H1 (cell line): Measurements from ENCODE around the gene KCNQ1OT1. TPM values are rescaled to one million over a fixed set of nuclear protein-coding genes. Genes with fewer than 3 reads are reported as not detected.

ENCODE experiments used
- CTCF ChIA-PET: fragments of 300-600 bp; sonication (Branson Sonifier 250); formaldehyde crosslinking; loops from one replicate; lab custom pipeline; 2021; ENCODE audit not compliant: partially characterized antibody; lab: Charles Lee
- POLR2A ChIA-PET: fragments of 300-600 bp; sonication (Branson Sonifier 250); formaldehyde crosslinking; loops from one replicate; lab custom pipeline; 2021; ENCODE audit warnings: inconsistent platforms; ENCODE audit not compliant: partially characterized antibody; lab: Charles Lee
- DNase-seq, 2 experiments: peaks; one replicate each; pipeline versions ENCODE4 v3.0.0 to v3.0.0-alpha.2; 2010 to 2022; ENCODE audit warnings: low spot score in 2 of 2, low read depth in 1 of 2, mixed read lengths in 1 of 2
- FAIRE-seq: peaks from 2 replicates; lab custom pipeline; 2011; peaks lifted over from hg19 to GRCh38; lab: Jason Lieb, UNC
- H2AFZ ChIP-seq: 2 replicates; pipeline ENCODE4 v1.8.1; 2012; ENCODE audit warnings: low read length, inconsistent platforms
- H2AK5ac ChIP-seq: 2 replicates; pipeline ENCODE4 v1.6.1; 2013; ENCODE audit warnings: low read depth, low read length
- H2BK120ac ChIP-seq: replicated peaks from 2 replicates; pipeline ENCODE3; 2013; ENCODE audit warnings: low read depth, low read length, inconsistent platforms
- H2BK12ac ChIP-seq: 2 replicates; pipeline ENCODE4 v1.6.1; 2013; ENCODE audit warnings: low read depth, low read length
- H2BK15ac ChIP-seq: 2 replicates; pipeline ENCODE4 v1.6.1; 2013; ENCODE audit warnings: low read length
- H2BK20ac ChIP-seq: 2 replicates; pipeline ENCODE4 v1.6.1; 2013; ENCODE audit warnings: low read length
- H2BK5ac ChIP-seq: 2 replicates; pipeline ENCODE4 v1.6.1; 2013; ENCODE audit warnings: low read depth, low read length
- H3K14ac ChIP-seq: 2 replicates; pipeline ENCODE4 v1.6.1; 2013; ENCODE audit warnings: inconsistent platforms; ENCODE audit not compliant: insufficient read length
- H3K18ac ChIP-seq: 2 replicates; pipeline ENCODE4 v1.6.1; 2013; ENCODE audit warnings: low read length; ENCODE audit errors: extremely low read depth
- H3K23ac ChIP-seq: 2 replicates; pipeline ENCODE4 v1.6.1; 2013; ENCODE audit warnings: inconsistent platforms; ENCODE audit not compliant: insufficient read length
- H3K23me2 ChIP-seq: 2 replicates; pipeline ENCODE4 v1.6.1; 2013; ENCODE audit warnings: low read depth, low read length
- H3K27ac ChIP-seq: 2 replicates; pipeline ENCODE4 v1.6.1; 2011; ENCODE audit warnings: low read depth, low read length, inconsistent platforms
- H3K27me3 ChIP-seq, 4 experiments: replicated peaks in 1 of 4; 1 replicate in 1 of 4; 2 replicates in 3 of 4; pipeline versions ENCODE4 v1.6.1 to v1.8.1; 2011 to 2013; ENCODE audit warnings: low read length in 3 of 4, mild to moderate bottlenecking in 3 of 4, inconsistent platforms in 2 of 4, mixed read lengths in 2 of 4, moderate library complexity in 1 of 4; ENCODE audit not compliant: control insufficient read depth in 3 of 4, insufficient read depth in 3 of 4; ENCODE audit errors: extremely low read depth in 1 of 4
- H3K36me3 ChIP-seq, 4 experiments: 2 replicates each; pipeline versions ENCODE4 v1.6.1 to v1.8.1; 2011 to 2013; ENCODE audit warnings: mild to moderate bottlenecking in 4 of 4, low read length in 3 of 4, moderate library complexity in 2 of 4, control low read depth in 1 of 4, inconsistent platforms in 1 of 4; ENCODE audit not compliant: insufficient read depth in 4 of 4, control insufficient read depth in 2 of 4
- H3K4ac ChIP-seq: replicated peaks from 2 replicates; pipeline ENCODE3; 2013; ENCODE audit warnings: low read length, low read depth, mixed read lengths, inconsistent platforms; ENCODE audit not compliant: insufficient read length
- H3K4me1 ChIP-seq, 4 experiments: replicated peaks in 1 of 4; 1 replicate in 1 of 4; 2 replicates in 3 of 4; pipeline versions ENCODE4 v1.6.1 to v1.8.1; 2011 to 2013; ENCODE audit warnings: low read length in 3 of 4, inconsistent platforms in 2 of 4, mixed read lengths in 1 of 4; ENCODE audit not compliant: insufficient read depth in 4 of 4, control insufficient read depth in 3 of 4
- H3K4me2 ChIP-seq, 2 experiments: 2 replicates each; pipeline versions ENCODE4 v1.6.1 to v1.8.1; 2011 to 2013; ENCODE audit warnings: low read depth in 2 of 2, low read length in 2 of 2, control low read depth in 1 of 2, inconsistent platforms in 1 of 2, mild to moderate bottlenecking in 1 of 2; ENCODE audit not compliant: insufficient read depth in 1 of 2
- H3K4me3 ChIP-seq, 4 experiments: fragments of 200-600, 300-600 bp in 1 of 4; sonication (generic), shearing (Covaris generic), sonication (Bioruptor Twin) in 1 of 4; 2 replicates each; pipeline versions ENCODE4 v1.5.1 to v1.8.1; 2011 to 2016; ENCODE audit warnings: low read length in 4 of 4, low read depth in 3 of 4, control low read depth in 2 of 4, inconsistent platforms in 2 of 4, mild to moderate bottlenecking in 2 of 4, mixed read lengths in 1 of 4, moderate library complexity in 1 of 4; ENCODE audit not compliant: insufficient read depth in 2 of 4; ENCODE audit errors: extremely low read depth in 1 of 4
- H3K56ac ChIP-seq: replicated peaks from 2 replicates; pipeline ENCODE3; 2013; ENCODE audit warnings: low read depth, mild to moderate bottlenecking, mixed read lengths, low read length, inconsistent platforms; ENCODE audit not compliant: insufficient read length
- H3K79me1 ChIP-seq: 2 replicates; pipeline ENCODE4 v1.6.1; 2013; ENCODE audit warnings: low read depth, low read length, control low read depth
- H3K79me2 ChIP-seq, 2 experiments: 2 replicates each; pipeline versions ENCODE4 v1.6.1 to v1.8.1; 2012 to 2013; ENCODE audit warnings: low read length in 2 of 2, mild to moderate bottlenecking in 2 of 2, inconsistent platforms in 1 of 2; ENCODE audit not compliant: insufficient read depth in 2 of 2, control insufficient read depth in 1 of 2
- H3K9ac ChIP-seq, 4 experiments: replicated peaks in 1 of 4; 1 replicate in 1 of 4; 2 replicates in 3 of 4; pipeline versions ENCODE4 v1.6.1 to v1.8.1; 2011 to 2013; ENCODE audit warnings: low read depth in 3 of 4, low read length in 3 of 4, control low read depth in 2 of 4, mild to moderate bottlenecking in 2 of 4, moderate library complexity in 2 of 4, inconsistent platforms in 1 of 4; ENCODE audit errors: extremely low read depth in 1 of 4
- H3K9me3 ChIP-seq, 2 experiments: 2 replicates each; pipeline versions ENCODE4 v1.6.1 to v1.8.1; 2012 to 2013; ENCODE audit warnings: mild to moderate bottlenecking in 2 of 2, moderate library complexity in 2 of 2, control low read depth in 1 of 2, inconsistent platforms in 1 of 2, low read depth in 1 of 2, low read length in 1 of 2, mixed read lengths in 1 of 2; ENCODE audit not compliant: insufficient read depth in 2 of 2
- H4K20me1 ChIP-seq, 2 experiments: replicated peaks in 1 of 2; 2 replicates each; pipeline versions ENCODE3 to v1.8.1; 2011 to 2013; ENCODE audit warnings: inconsistent platforms in 2 of 2, low read length in 2 of 2, mild to moderate bottlenecking in 1 of 2; ENCODE audit not compliant: insufficient read depth in 2 of 2, control insufficient read depth in 1 of 2
- H4K5ac ChIP-seq: 2 replicates; pipeline ENCODE4 v1.6.1; 2013; ENCODE audit warnings: low read length, low read depth, mixed read lengths, inconsistent platforms; ENCODE audit not compliant: insufficient read length
- H4K8ac ChIP-seq: 2 replicates; pipeline ENCODE4 v1.8.0; 2013; ENCODE audit warnings: mild to moderate bottlenecking, moderate library complexity, low read length, inconsistent platforms; ENCODE audit not compliant: insufficient read depth; ENCODE audit errors: extremely low read depth
- H4K91ac ChIP-seq: replicated peaks from 2 replicates; pipeline ENCODE3; 2013; ENCODE audit warnings: low read length, mixed read lengths, inconsistent platforms; ENCODE audit not compliant: insufficient read length
- BCL11A ChIP-seq, 2 experiments: IDR thresholded peaks; one replicate each; pipeline ENCODE4 v1.6.1; 2011; ENCODE audit warnings: low read depth in 2 of 2, low read length in 2 of 2, mild to moderate bottlenecking in 2 of 2
- CHD1 ChIP-seq: IDR thresholded peaks from 2 replicates; pipeline ENCODE4 v1.6.1; 2012; ENCODE audit warnings: low read depth, low read length, improper control_type of control experiment
- GABPA ChIP-seq: IDR thresholded peaks from 2 replicates; pipeline ENCODE4 v1.6.1; 2011; ENCODE audit warnings: mild to moderate bottlenecking, low read length, moderate library complexity, borderline replicate concordance; ENCODE audit not compliant: insufficient read depth
- MAFK ChIP-seq: IDR thresholded peaks from 2 replicates; pipeline ENCODE4 v1.6.1; 2012; ENCODE audit warnings: low read depth, mild to moderate bottlenecking, improper control_type of control experiment, low read length
- NRF1 ChIP-seq: IDR thresholded peaks from 2 replicates; pipeline ENCODE4 v1.6.1; 2011; ENCODE audit warnings: mild to moderate bottlenecking, low read depth, low read length, improper control_type of control experiment
- POLR2AphosphoS5 ChIP-seq: IDR thresholded peaks from 2 replicates; pipeline ENCODE4 v1.6.1; 2011; ENCODE audit warnings: low read depth, low read length
- RFX5 ChIP-seq: IDR thresholded peaks from 2 replicates; pipeline ENCODE4 v1.6.1; 2011; ENCODE audit warnings: low read depth, low read length, improper control_type of control experiment, borderline replicate concordance
- SAP30 ChIP-seq: fragments of 300-600 bp; sonication (generic); IDR thresholded peaks from 2 replicates; pipeline ENCODE4 v1.7.1; 2012; ENCODE audit warnings: low read length, moderate library complexity, mild to moderate bottlenecking, inconsistent platforms; ENCODE audit not compliant: insufficient read depth, insufficient replicate concordance
- SIN3A ChIP-seq, 2 experiments: IDR thresholded peaks in 1 of 2; conservative IDR thresholded peaks in 1 of 2; 2 replicates each; pipeline ENCODE4 v1.6.1; 2011 to 2012; ENCODE audit warnings: low read length in 2 of 2, improper control_type of control experiment in 1 of 2, low read depth in 1 of 2, mild to moderate bottlenecking in 1 of 2
- SP2 ChIP-seq: IDR thresholded peaks from 2 replicates; pipeline ENCODE4 v1.6.1; 2012; ENCODE audit warnings: mild to moderate bottlenecking, low read length, inconsistent platforms
- TEAD4 ChIP-seq: IDR thresholded peaks from 2 replicates; pipeline ENCODE4 v1.6.1; 2012; ENCODE audit warnings: low read depth, low read length, inconsistent platforms, mixed read lengths
- WGBS, 2 experiments: shearing (Covaris generic) in 1 of 2; methylation state at CpG; one replicate each; pipeline versions ENCODE4 v1.1.6 to v1.1.7; 2013 to 2015; ENCODE audit warnings: low lambda C conversion rate in 2 of 2, mixed read lengths in 2 of 2, inconsistent platforms in 1 of 2, low coverage in 1 of 2, missing lambda C conversion rate in 1 of 2; ENCODE audit not compliant: insufficient replicate concordance in 2 of 2, insufficient coverage in 1 of 2, insufficient read length in 1 of 2; ENCODE audit errors: extremely low coverage in 1 of 2, missing lambda C conversion rate in 1 of 2; 5-methylcytosine and 5-hydroxymethylcytosine counted together
- polyA plus RNA-seq, 7 experiments: library from polyadenylated mRNA; depleted of rRNA in 3 of 7; stranded (reverse) in 5 of 7; unstranded in 2 of 7; fragments of >200 nt in 5 of 7; fragments of 200-250 nt in 2 of 7; gene quantifications; 1 replicate in 5 of 7; 2 replicates in 1 of 7; 4 replicates in 1 of 7; pipeline versions ENCODE4 v1.2.1 to v1.2.3, GENCODE V29; 2011 to 2013; ENCODE audit warnings: missing spikeins in 2 of 7, mixed read lengths in 2 of 7
- total RNA-seq: library from RNA; stranded (reverse); fragmentation: NEBNext Ultra II Directional; extraction: Animal tissue kit (Norgen Biotek cat#: 25700); gene quantifications from 2 replicates; pipeline ENCODE4 v1.2.1, GENCODE V29; 2021
- TF ChIP-seq, protein P1 (sequence below): IDR thresholded peaks from 2 replicates; pipeline ENCODE4 v1.6.1; 2012; ENCODE audit warnings: inconsistent platforms

Gene KCNQ1OT1
- total and polyA plus RNA-seq, 2 of the 8 experiments (the other 6 are each of a cell fraction or from before 2014, with no cell fraction given): 0.21 to 1.2 TPM

DNA sequence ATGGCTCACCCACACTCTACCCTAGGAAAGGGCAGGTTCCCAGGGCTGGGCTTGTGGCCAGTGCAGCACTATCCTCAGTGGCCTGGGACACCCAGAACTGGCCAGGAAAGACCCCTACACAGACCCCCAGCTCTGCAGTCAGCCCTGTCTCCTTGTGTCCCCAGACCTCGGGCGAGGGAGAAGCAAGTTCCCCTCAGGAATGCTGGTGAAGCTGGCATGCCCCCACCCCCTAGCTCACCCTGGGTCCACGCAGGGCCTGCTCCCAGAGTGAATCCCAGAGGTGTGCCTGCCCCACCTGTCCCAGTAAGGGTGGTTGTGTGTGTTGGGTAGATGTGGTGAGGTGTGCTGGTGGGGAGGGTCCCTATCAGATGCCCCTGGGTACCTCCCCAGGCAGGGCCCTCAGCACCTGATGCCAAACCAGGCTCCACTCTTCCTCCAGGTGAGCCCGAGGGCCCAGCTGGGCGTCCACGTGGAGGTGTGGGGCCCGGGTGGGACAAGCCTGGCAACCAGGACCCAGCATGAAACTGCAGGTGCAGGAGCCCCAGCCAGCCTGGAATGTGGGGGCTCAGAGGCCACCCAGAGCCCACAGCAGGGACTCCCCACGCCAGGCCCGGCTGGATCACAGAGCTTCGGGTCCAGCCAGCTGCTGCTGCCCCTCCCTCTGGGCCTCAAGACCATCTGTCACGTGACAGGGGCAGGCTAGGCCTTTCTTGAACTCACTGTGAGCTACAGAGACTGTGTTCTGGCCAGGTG lies 48.4 kb upstream of the KCNQ1OT1 start:
- Histone ChIP-seq H2BK15ac (0 out of 2 replicates have a peak overlapping the region, but pooled peaks have one; percentile 72), H3K23ac (no peak overlapping the region), H4K20me1 (no peaks in the 10 kb centered on the region), H2BK12ac (no peak overlapping the region), H3K9ac (no peak overlapping the region; a peak in 1 of 7 replicates), H3K4me3 (no peak overlapping the region), H2BK120ac (no peak overlapping the region), H3K18ac (no peak overlapping the region), H3K23me2 (no peaks in the 10 kb centered on the region; the same call in 1 of the 2 replicates), H3K56ac (no peak overlapping the region), H3K9me3 (no peaks in the 10 kb centered on the region; a peak in 1 of 4 replicates), H3K4ac (no peak overlapping the region), H3K4me1 (no peaks in the 10 kb centered on the region), H2BK5ac (no peak overlapping the region), H2AFZ (no peak overlapping the region), H3K79me1 (no peaks in the 10 kb centered on the region), H4K91ac (no peak overlapping the region), H3K36me3 (no peaks in the 10 kb centered on the region), H3K14ac (no peak overlapping the region), H3K4me2 (no peak overlapping the region), H4K5ac (no peak overlapping the region), H3K27me3 (peaks cover 0 to 43% (median 28%) of the 10 kb centered on the region in 4 experiments; a peak in 6 of 7 replicates), H2BK20ac (no peak overlapping the region), H2AK5ac (no peak overlapping the region), H3K27ac (no peak overlapping the region), H4K8ac (no peak overlapping the region), H3K79me2 (no peaks in the 10 kb centered on the region)
- ChIA-PET POLR2A (interaction anchor here (0.9 to 1.3 kb wide), 2 partner anchors 11 to 215 kb away, joined by 3 read pairs; no protein-coding TSS in a partner anchor), CTCF (interaction anchor here (0.6 kb wide), 1 partner anchor 1768 kb away, joined by 3 read pairs; no protein-coding TSS in a partner anchor)
- DNase-seq (no peak), FAIRE-seq (no peak)
- 89% methylated on average over 8 of the region's 11 CpGs; no CpG with 5 or more reads in 1 of the 2 experiments for WGBS, 2 experiments
- TF ChIP-seq RFX5 (no peak), BCL11A (IDR thresholded peaks at IDR 0.05; ENCODE audit: low read depth in 2 of 2, low read length in 2 of 2) (no peak), GABPA (no peak), MAFK (no peak), NRF1 (no peak), POLR2AphosphoS5 (no peak), CHD1 (no peak), SIN3A (conservative IDR thresholded peaks at IDR 0.05 in 1 of 2, IDR thresholded peaks at IDR 0.05 in 1 of 2; ENCODE audit: low read depth in 1 of 2, low read length in 2 of 2) (no peak), SAP30 (no peak), TEAD4 (no peak), SP2 (no peak)
- TF ChIP-seq, protein P1, sequence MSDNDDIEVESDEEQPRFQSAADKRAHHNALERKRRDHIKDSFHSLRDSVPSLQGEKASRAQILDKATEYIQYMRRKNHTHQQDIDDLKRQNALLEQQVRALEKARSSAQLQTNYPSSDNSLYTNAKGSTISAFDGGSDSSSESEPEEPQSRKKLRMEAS: no peak
